Upper lobe of right lung (tissue), 1 donor: ENCODE data around the gene CEACAM1. TPM values are rescaled to one million over a fixed set of nuclear protein-coding genes. Genes with fewer than 3 reads are reported as not detected.

Source experiments
- ATAC-seq: fragments of 200-7000 bp; cut with Tn5 transposase; one replicate; pipeline ENCODE4 v1.9.1; 2020; ENCODE audit warnings: mild to moderate bottlenecking, moderate library complexity
- DNase-seq: peaks from one replicate; pipeline ENCODE4 v3.0.0-alpha.2; 2020
- H3K27ac ChIP-seq: fragments of 200-600 bp; one replicate; pipeline ENCODE4 v1.8.0; 2022
- H3K27me3 ChIP-seq: fragments of 200-600 bp; one replicate; pipeline ENCODE4 v1.8.0; 2022; ENCODE audit warnings: mild to moderate bottlenecking
- H3K36me3 ChIP-seq: fragments of 200-600 bp; one replicate; pipeline ENCODE4 v1.8.0; 2022
- H3K4me1 ChIP-seq: fragments of 200-600 bp; one replicate; pipeline ENCODE4 v1.8.0; 2022
- H3K4me3 ChIP-seq: fragments of 200-600 bp; one replicate; pipeline ENCODE4 v1.8.0; 2022; ENCODE audit warnings: mild to moderate bottlenecking
- H3K9me3 ChIP-seq: fragments of 200-600 bp; one replicate; pipeline ENCODE4 v1.8.0; 2022
- CTCF ChIP-seq: fragments of 200-600 bp; IDR thresholded peaks from one replicate; pipeline ENCODE4 v1.8.0; 2022; ENCODE audit warnings: antibody characterized with exemption
- intact Hi-C: fragments of 100-400 bp; cut with DNase I; formaldehyde crosslinking; loops from one replicate; pipeline ENCODE4 v1.11.0; 2022
- total RNA-seq: library from RNA; stranded (reverse); fragmentation: NEBNext Ultra II Directional; extraction: Animal tissue kit (Norgen Biotek cat#: 25700); gene quantifications from one replicate; pipeline ENCODE4 v1.2.1, GENCODE V29; 2021
- donor health status: DM: no; HTN: yes; CAD: no; lungs with severe emphysema.

Gene CEACAM1
- total RNA-seq, 1 donor from 2014 or later = 13.1 TPM

GRCh38 chr19:42521346-42522030, 6.8 kb downstream of the CEACAM1 start:
- H3K4me3 ChIP-seq = no peak overlapping the region
- no peak for TF ChIP-seq CTCF
- intact Hi-C loops = no loop called here
- ATAC-seq = peak; percentile 42
- no peaks in the 10 kb centered on the region for H3K36me3 ChIP-seq
- no peak for DNase-seq
- H3K27ac ChIP-seq = no peak overlapping the region
- no peaks in the 10 kb centered on the region for H3K4me1 ChIP-seq
- H3K9me3 ChIP-seq = no peaks in the 10 kb centered on the region
- H3K27me3 ChIP-seq = no peaks in the 10 kb centered on the region

GRCh38 chr19:42519108-42519507, 9.2 kb downstream of the CEACAM1 start:
- Histone ChIP-seq H3K4me1 (no peaks in the 10 kb centered on the region), H3K36me3 (no peaks in the 10 kb centered on the region), H3K9me3 (no peaks in the 10 kb centered on the region), H3K4me3 (no peak overlapping the region), H3K27me3 (no peaks in the 10 kb centered on the region), H3K27ac (no peak overlapping the region)
- intact Hi-C loops = no loop called here
- no peak for TF ChIP-seq CTCF
- no peak for ATAC-seq
- no peak for DNase-seq

- Histone ChIP-seq H3K27me3 (no peaks in the 10 kb centered on the region), H3K9me3 (no peaks in the 10 kb centered on the region), H3K4me3 (no peak overlapping the region), H3K36me3 (no peaks in the 10 kb centered on the region), H3K4me1 (no peaks in the 10 kb centered on the region), H3K27ac (no peak overlapping the region)
- DNase-seq (no peak), ATAC-seq (no peak)
- TF ChIP-seq CTCF = no peak
- intact Hi-C loops = no loop called here
Measured at GRCh38 chr19:42516771-42517170, 11.5 kb downstream of the CEACAM1 start.

GRCh38 chr19:42515241-42515832, 12.9 kb downstream of the CEACAM1 start:
- no peaks in the 10 kb centered on the region for H3K4me1 ChIP-seq
- DNase-seq (no peak), ATAC-seq (no peak)
- H3K9me3 ChIP-seq = no peaks in the 10 kb centered on the region
- TF ChIP-seq CTCF = no peak
- no peak overlapping the region for H3K27ac ChIP-seq
- no peak overlapping the region for H3K4me3 ChIP-seq
- H3K27me3 ChIP-seq = no peaks in the 10 kb centered on the region
- no peaks in the 10 kb centered on the region for H3K36me3 ChIP-seq
- intact Hi-C loops = no loop called here

GRCh38 chr19:42514449-42514848, 13.8 kb downstream of the CEACAM1 start:
- no peaks in the 10 kb centered on the region for H3K27me3 ChIP-seq
- H3K4me3 ChIP-seq = no peak overlapping the region
- no peaks in the 10 kb centered on the region for H3K36me3 ChIP-seq
- intact Hi-C loops = no loop called here
- H3K4me1 ChIP-seq = no peaks in the 10 kb centered on the region
- ATAC-seq = no peak
- TF ChIP-seq CTCF = no peak
- no peak overlapping the region for H3K27ac ChIP-seq
- no peak for DNase-seq
- no peaks in the 10 kb centered on the region for H3K9me3 ChIP-seq
